HEK293T (cell line): ENCODE measurements around the gene FOXB1.
A peak's percentile ranks its signal among the peaks of the same experiment; 100 is the strongest.

ENCODE experiments used
- CTCF ChIA-PET: fragments of 350-600 bp; formaldehyde crosslinking; extraction: SDS; loops from one replicate; lab custom pipeline; 2021; ENCODE audit warnings: antibody characterized with exemption, inconsistent platforms; lab: Yijun Ruan, JAX
- POLR2A ChIA-PET: fragments of 350-600 bp; formaldehyde crosslinking; extraction: SDS; loops from one replicate; lab custom pipeline; 2020; ENCODE audit warnings: antibody characterized with exemption, inconsistent platforms; lab: Yijun Ruan, JAX
- DNase-seq: peaks from one replicate; pipeline ENCODE4 v3.0.0; 2012; ENCODE audit warnings: mixed read lengths; ENCODE audit errors: extremely low spot score
- ARNT ChIP-seq: fragments of 450-650 bp; IDR thresholded peaks from 2 replicates; pipeline ENCODE4 v1.6.1; 2017; ENCODE audit warnings: mild to moderate bottlenecking
- BHLHE40 ChIP-seq: fragments of 450-650 bp; IDR thresholded peaks from 2 replicates; pipeline ENCODE4 v1.6.1; 2016; ENCODE audit warnings: mild to moderate bottlenecking, moderate library complexity, borderline replicate concordance
- CTBP1 ChIP-seq: fragments of 450-650 bp; IDR thresholded peaks from 2 replicates; pipeline ENCODE4 v1.6.1; 2016; ENCODE audit warnings: borderline replicate concordance
- ELF4 ChIP-seq: fragments of 450-650 bp; IDR thresholded peaks from 2 replicates; pipeline ENCODE4 v1.6.1; 2017; ENCODE audit warnings: antibody characterized with exemption
- FOXA1 ChIP-seq: fragments of 450-650 bp; IDR thresholded peaks from 2 replicates; pipeline ENCODE4 v1.6.1; 2016; ENCODE audit warnings: mild to moderate bottlenecking
- FOXK2 ChIP-seq: fragments of 450-650 bp; IDR thresholded peaks from 2 replicates; pipeline ENCODE4 v1.6.1; 2016; ENCODE audit warnings: mild to moderate bottlenecking
- FOXM1 ChIP-seq: fragments of 450-650 bp; IDR thresholded peaks from 2 replicates; pipeline ENCODE4 v1.6.1; 2017; ENCODE audit warnings: mild to moderate bottlenecking, borderline replicate concordance
- HDGF ChIP-seq: fragments of 450-650 bp; IDR thresholded peaks from 2 replicates; pipeline ENCODE4 v1.6.1; 2017; ENCODE audit warnings: antibody characterized with exemption, borderline replicate concordance
- L3MBTL2 ChIP-seq: fragments of 450-650 bp; conservative IDR thresholded peaks from 2 replicates; pipeline ENCODE4 v1.6.1; 2016; ENCODE audit warnings: mild to moderate bottlenecking
- LEF1 ChIP-seq: fragments of 450-650 bp; IDR thresholded peaks from 2 replicates; pipeline ENCODE4 v1.6.1; 2017; ENCODE audit warnings: mild to moderate bottlenecking, borderline replicate concordance
- NFRKB ChIP-seq: fragments of 450-650 bp; IDR thresholded peaks from 2 replicates; pipeline ENCODE4 v1.6.1; 2016; ENCODE audit warnings: mild to moderate bottlenecking, moderate library complexity
- SP1 ChIP-seq: fragments of 450-650 bp; IDR thresholded peaks from 2 replicates; pipeline ENCODE4 v1.6.1; 2017
- SUZ12 ChIP-seq: fragments of 450-650 bp; IDR thresholded peaks from 2 replicates; pipeline ENCODE4 v1.6.1; 2016; ENCODE audit warnings: mild to moderate bottlenecking
- TARDBP ChIP-seq: fragments of 450-650 bp; IDR thresholded peaks from 2 replicates; pipeline ENCODE4 v1.6.1; 2016
- ZNF384 ChIP-seq: fragments of 450-650 bp; IDR thresholded peaks from 2 replicates; pipeline ENCODE4 v1.6.1; 2016
- TF ChIP-seq, protein P1 (sequence below): fragments of 450-650 bp; IDR thresholded peaks from 2 replicates; pipeline ENCODE4 v1.6.1; 2016

FOXB1 gene

DNA sequence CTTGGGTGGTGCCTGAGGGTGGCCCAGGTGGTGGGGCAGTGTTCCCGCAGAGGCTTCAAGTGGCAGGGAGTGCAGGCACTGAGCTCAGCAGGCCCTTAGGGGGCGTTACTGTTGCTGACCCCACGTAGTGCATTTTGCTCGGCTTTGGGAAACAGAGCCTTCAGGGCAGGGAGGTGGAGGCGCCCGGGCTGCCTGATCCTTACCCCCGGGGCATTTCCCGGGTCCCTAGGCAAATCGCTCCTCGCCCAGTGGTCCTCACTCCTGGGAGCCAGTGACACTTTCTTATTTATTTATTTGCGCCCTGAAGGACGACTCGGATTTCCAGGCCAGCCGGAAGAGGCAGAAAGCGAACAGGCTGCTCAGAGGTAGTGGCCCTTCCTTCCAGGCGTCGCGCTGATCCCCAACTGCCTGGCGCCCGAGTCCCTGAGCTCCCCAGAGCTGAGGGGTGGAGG is 10.1 kb upstream of the FOXB1 start:
- DNase-seq = no peak
- no peak for TF ChIP-seq CTBP1
- TF ChIP-seq LEF1 = no peak
- TF ChIP-seq ELF4 = no peak
- TF ChIP-seq FOXM1 = no peak
- TF ChIP-seq FOXK2 = no peak
- no peak for TF ChIP-seq BHLHE40
- TF ChIP-seq, protein P1, sequence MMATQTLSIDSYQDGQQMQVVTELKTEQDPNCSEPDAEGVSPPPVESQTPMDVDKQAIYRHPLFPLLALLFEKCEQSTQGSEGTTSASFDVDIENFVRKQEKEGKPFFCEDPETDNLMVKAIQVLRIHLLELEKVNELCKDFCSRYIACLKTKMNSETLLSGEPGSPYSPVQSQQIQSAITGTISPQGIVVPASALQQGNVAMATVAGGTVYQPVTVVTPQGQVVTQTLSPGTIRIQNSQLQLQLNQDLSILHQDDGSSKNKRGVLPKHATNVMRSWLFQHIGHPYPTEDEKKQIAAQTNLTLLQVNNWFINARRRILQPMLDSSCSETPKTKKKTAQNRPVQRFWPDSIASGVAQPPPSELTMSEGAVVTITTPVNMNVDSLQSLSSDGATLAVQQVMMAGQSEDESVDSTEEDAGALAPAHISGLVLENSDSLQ = no peak
- TF ChIP-seq ARNT = no peak
- no peak for TF ChIP-seq HDGF
- TF ChIP-seq NFRKB = no peak
- no peak for TF ChIP-seq SP1
- TF ChIP-seq SUZ12 = no peak
- POLR2A ChIA-PET = interaction anchor here (2.8 kb wide), 1 partner anchor 10 kb away, joined by 8 read pairs; the partner anchor contains the start of gene FOXB1
- CTCF ChIA-PET = interaction anchor here (1.8 kb wide), 1 partner anchor 10 kb away, joined by 4 read pairs; the partner anchor contains the start of gene FOXB1

DNA sequence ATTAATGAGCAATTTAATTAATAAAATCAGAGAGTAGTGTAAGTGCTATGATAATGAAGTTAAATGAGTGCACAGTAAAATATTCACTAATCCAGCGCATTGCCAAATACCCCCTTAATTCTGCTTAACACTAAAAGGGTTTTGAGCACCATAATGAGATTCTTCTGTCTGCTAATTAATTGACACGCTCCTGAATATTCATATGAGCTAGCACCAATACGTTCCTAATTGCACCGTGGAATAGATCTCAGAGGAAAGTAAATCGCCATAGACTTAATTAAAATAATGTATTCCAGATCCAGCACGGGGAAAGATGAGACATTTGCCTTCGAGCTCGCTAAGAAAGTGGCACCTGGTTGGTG is 9.6 kb upstream of the FOXB1 start:
- TF ChIP-seq BHLHE40 (no peak), SUZ12 (no peak), SP1 (no peak), ARNT (no peak), LEF1 (no peak), TARDBP (no peak), NFRKB (no peak), FOXA1 (no peak), ZNF384 (no peak), ELF4 (no peak), CTBP1 (no peak), FOXM1 (no peak), HDGF (no peak), L3MBTL2 (no peak)
- TF ChIP-seq, protein P1 = no peak
- POLR2A ChIA-PET = interaction anchor here (1.0 kb wide), 1 partner anchor 10 kb away, joined by 5 read pairs; the partner anchor contains the start of gene FOXB1
- CTCF ChIA-PET = interaction anchor here (1.8 kb wide), 1 partner anchor 10 kb away, joined by 4 read pairs; the partner anchor contains the start of gene FOXB1
- no peak for DNase-seq

DNA sequence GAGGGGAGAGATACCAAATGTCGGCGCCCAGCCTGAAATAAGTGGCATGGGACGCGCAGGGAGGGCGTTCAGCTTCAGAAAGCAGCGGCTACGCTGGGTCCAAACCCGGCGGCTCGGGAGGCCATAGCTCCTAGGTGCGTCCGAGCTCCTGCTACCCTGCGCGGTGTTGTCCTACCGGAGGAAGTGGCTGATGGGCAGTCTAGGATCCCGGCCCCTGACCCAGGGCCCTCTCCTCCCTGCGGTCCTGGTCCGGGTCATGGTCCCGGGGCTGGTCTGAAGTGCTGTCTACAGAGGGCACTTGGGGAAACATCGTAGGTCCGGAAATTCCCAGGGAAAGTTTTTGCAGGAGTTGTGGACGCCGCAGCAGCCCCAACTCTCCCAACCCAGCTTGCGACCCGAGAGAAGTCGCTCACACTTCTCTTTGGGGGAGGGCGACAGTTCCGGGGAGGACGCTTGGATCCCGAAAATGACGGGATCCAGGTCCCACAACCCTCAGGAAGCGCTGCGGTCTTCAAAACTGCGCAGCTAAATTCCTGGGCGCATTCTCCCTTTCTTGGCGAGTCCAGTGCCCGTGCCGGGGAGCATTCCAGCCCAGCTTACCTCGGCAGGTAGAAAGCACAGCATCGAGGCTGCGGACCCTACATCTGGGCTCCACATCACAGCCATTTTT is 9.1 kb upstream of the FOXB1 start:
- ChIA-PET POLR2A (interaction anchor here (1.0 kb wide), 1 partner anchor 9 kb away, joined by 5 read pairs; the partner anchor contains the start of gene FOXB1), CTCF (interaction anchor here (1.8 kb wide), 1 partner anchor 9 kb away, joined by 4 read pairs; the partner anchor contains the start of gene FOXB1)
- DNase-seq = no peak
- TF ChIP-seq FOXK2 = no peak
- TF ChIP-seq FOXA1 = no peak
- TF ChIP-seq ELF4 = no peak
- no peak for TF ChIP-seq BHLHE40
- no peak for TF ChIP-seq LEF1
- TF ChIP-seq, protein P1 = no peak
- no peak for TF ChIP-seq ZNF384
- TF ChIP-seq FOXM1 = no peak
- no peak for TF ChIP-seq TARDBP
- TF ChIP-seq HDGF = no peak
- no peak for TF ChIP-seq SP1
- TF ChIP-seq NFRKB = no peak
- no peak for TF ChIP-seq ARNT
- no peak for TF ChIP-seq L3MBTL2

DNA sequence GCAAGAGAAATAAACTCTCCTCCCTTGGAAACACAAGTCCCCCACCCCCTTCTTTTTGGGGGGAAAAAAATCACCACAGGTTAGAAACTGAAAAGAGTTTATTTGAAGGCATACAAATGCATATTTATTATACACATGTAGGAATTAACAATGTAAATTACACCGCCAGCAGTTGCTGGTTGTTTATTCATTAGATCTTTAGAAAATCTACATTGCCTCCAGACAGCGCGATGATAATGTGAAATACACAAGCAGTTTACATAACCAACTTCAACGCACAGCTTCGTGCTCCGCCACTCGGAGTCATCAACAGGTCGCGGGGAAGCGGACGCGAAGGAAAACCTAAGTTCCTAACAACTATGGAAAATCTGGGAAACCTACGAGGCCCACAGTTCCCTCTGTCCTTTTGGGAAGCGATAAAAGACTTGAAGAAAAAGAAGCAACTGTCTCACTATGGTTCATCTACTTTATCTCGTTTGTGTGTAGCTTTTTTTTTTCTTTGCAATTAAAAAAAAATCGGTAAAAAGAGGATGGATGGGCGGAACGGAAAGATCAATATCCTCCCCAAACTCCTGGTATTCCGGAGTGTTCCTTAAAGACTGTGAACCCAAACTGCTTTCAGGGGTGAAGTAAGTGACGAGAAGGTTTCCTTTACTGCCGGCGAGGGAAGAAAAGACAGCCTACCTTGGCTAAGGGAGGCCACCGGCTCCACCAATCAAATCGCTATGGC is 8.4 kb upstream of the FOXB1 start:
- ChIA-PET POLR2A (no interaction called here), CTCF (no interaction called here)
- TF ChIP-seq, protein P1 = no peak
- TF ChIP-seq TARDBP (no peak), CTBP1 (no peak), FOXM1 (no peak), ZNF384 (no peak), FOXK2 (no peak), L3MBTL2 (no peak), BHLHE40 (no peak), SP1 (no peak), SUZ12 (no peak)
- no peak for DNase-seq

DNA sequence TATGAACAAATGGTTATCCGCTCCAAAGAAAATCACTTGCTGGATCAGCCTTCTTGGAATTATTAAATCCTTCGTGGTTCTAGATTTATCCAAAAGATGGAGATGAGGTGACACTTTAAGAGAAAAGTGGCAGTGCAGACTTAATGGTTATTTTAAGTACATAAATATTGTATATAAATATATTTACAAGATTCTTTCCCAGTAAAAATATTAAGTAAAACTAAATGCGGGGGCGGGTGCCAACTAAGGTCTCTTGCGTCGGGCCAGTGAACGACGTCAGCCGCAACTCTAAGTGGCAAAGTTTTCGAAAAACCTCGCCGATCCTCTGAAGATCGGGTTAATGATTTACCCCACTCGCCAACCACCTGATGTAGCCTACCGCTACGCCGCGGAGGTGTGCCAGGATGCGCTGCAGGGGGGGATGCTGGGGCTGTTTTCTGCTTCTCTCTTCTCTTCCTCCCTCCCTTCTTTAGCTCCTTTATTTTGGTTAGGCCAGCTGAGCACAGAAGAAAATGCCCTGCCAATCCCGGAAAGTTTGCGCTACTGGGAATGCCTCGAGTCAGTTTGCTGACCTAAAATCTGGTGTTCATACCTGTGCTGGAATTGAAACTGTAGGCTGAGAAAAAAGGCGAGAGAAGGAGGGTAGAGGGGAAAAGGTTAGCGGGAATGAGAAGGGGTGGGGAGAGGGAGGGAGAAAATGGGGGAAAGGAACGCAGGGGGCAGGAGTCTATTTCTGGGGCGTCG is 7.6 kb upstream of the FOXB1 start:
- CTCF ChIA-PET = no interaction called here
- POLR2A ChIA-PET = no interaction called here
- TF ChIP-seq L3MBTL2 (peak; percentile 78), FOXM1 (no peak)
- no peak for DNase-seq
